GM19238 (cell line): ENCODE data around the gene BCL2L12.
"Not testable (repeated sequence)": the region's sequence is repeated elsewhere in the genome, so short reads cannot be mapped to it uniquely, and the experiment has no call there.

Experiments used
- DNase-seq: peaks from one replicate; pipeline ENCODE4 v3.0.0; 2011; ENCODE audit warnings: low spot score; ENCODE audit not compliant: insufficient read length

Gene BCL2L12

DNA sequence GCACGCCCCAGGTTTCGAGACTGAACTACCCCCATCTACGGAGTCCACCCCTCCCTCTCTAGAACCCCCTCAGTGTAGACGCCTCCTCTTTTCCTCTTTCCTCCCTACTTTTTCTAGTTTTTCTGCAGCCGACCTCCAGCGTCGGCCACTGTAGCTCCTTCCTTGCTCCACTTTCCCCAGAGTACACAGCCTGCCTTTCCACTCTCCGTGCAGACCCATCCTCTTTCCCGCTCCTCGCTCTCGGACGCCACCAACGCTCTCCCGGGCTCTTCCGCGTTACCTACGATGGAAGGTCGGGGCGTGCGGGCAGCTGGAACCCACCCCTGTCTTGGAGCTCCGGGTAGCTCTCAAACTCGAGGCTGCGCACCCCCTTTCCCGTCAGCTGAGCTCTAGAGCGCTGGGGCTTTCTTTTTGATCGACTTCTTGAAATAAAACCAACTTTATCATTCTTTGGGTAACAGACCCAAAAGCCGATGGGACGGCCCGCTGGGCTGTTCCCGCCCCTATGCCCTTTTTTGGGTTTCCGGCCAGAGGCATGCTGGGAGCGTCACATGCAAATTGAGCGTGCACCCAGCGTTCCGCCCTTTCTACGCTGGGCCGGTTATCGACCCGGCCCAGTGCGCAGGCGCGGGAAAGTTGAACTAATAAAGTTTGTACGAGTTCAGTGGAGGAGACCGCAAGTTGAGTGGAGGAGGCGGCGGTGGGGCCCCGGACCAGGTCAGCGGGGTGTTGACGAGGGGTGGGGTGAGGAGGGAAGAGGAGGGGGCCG, at the start of gene BCL2L12, which contains the start of gene IRF3:
BCL2L12 (plus strand) TSS at position 583 of the 769 bp plus-strand sequence. CDS start 760 bp downstream, outside the sequence.
IRF3 (minus strand) TSS at position 507 of the 769 bp plus-strand sequence. CDS start 1,019 bp downstream, outside the sequence.
- peak; percentile 99 for DNase-seq

- no peak for DNase-seq
These were observed 49.2 kb upstream of the BCL2L12 start for GRCh38 chr19:49616532-49616931.

GRCh38 chr19:49616945-49617344, 48.8 kb upstream of the BCL2L12 start:
- no peak for DNase-seq

- DNase-seq, result not testable (repeated sequence)
These were observed 47.9 kb upstream of the BCL2L12 start for GRCh38 chr19:49617860-49618259.

DNA sequence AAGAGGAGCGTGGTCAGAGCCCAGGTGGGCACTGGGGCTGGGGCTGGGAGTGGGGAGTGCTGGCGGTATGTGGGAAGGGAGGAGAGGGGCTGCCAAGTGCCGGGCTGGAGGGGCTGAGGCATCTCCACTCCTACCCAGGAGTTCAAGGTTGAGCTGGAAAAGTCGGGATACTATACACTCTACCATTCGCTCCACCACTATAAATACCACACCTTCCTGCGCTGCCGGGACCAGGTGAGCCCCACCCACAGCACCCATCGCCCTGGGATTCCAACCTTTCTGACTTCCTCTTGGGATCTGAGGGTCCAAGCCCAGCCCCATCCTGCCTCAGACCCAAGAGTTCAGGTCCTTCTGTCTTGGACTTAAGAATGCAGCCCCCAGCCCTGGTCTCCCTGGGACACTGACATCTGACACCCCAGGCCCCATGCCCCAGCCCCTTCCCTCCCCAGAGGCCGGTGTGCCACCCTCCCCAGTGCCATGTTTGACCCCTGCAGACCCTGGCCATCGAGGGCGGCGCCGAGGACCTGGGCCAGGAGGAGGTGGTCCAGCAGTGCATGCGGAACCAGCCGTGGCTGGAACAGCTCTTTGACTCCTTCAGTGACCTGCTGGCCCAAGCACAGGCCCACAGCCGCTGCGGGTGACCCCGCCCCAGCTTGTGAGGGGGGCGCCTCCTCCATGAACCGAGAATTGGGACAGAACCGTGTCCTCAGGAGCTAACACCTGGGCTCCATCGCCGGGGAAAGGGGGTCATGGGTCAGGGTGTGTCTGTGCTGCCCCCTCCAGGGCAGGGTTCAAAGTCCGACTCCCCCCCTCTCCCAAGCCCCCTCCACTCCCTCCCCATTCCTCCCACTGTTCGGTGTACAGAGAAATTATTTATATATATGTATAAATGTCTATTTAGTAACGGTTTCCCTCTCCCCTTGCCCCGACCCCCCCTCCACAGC, 40.5 kb upstream of the BCL2L12 start:
- no peak for DNase-seq

GRCh38 chr19:49626226-49626625, 39.5 kb upstream of the BCL2L12 start:
- DNase-seq, result no peak

- no peak for DNase-seq
These were observed 36.1 kb upstream of the BCL2L12 start for GRCh38 chr19:49629659-49630058.

- DNase-seq, result no peak
These were observed 34.6 kb upstream of the BCL2L12 start for GRCh38 chr19:49631014-49631588.

DNA sequence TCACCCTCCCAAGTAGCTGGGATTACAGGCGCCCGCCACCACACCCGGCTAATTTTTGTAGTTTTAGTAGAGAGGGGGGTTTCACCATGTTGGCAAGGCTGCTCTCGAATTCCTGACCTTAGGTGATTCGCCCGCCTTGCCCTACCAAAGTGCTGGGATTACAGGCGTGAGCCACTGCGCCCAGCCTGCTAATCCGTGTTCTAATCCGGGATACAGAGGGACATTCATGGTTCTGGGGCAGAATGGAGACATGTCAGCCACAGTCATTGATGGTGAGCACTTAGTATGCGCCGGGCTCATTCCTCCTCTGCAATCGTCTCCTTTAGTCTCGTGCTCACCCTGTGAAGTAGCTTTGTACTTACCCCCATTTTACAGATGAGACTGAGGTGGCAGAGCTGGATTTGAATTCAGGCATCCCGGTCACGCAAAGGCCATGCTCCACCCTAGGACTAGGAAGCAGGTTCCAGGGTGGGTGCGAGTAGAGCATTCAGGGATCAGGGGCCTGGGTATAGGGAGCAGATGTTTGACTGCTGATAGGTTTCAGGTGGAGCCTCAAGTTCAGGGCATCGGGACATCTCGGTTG, 34.0 kb upstream of the BCL2L12 start:
- DNase-seq, result no peak

GRCh38 chr19:49632576-49632975, 33.2 kb upstream of the BCL2L12 start:
- no peak for DNase-seq

DNA sequence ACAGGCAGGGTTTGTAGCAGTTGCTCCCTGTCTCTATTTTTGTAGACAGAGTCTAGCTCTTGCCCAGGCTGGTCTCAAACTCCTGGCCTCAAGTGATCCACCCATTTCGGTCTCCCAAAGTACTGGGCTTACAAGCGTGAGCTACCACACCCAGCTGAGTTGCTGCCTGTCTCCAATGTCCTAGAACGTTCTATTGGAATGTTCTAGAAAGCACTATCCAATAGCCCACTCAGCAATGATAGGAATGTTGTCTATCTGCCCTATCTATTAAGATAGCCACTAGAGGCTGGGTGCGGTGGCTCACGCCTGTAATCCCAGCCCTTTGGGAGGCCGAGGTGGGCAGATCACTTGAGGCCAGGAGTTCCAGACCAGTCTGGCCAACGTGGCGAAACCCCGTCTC, 32.5 kb upstream of the BCL2L12 start:
- not testable (repeated sequence) for DNase-seq

- DNase-seq, result no peak
These were observed 30.1 kb upstream of the BCL2L12 start for GRCh38 chr19:49635530-49636232.

- no peak for DNase-seq
These were observed 29.4 kb upstream of the BCL2L12 start for GRCh38 chr19:49636233-49636932.

- no peak for DNase-seq
These were observed 27.7 kb upstream of the BCL2L12 start for GRCh38 chr19:49637821-49638738.

GRCh38 chr19:49639401-49640112, 26.2 kb upstream of the BCL2L12 start:
- DNase-seq, result no peak

DNA sequence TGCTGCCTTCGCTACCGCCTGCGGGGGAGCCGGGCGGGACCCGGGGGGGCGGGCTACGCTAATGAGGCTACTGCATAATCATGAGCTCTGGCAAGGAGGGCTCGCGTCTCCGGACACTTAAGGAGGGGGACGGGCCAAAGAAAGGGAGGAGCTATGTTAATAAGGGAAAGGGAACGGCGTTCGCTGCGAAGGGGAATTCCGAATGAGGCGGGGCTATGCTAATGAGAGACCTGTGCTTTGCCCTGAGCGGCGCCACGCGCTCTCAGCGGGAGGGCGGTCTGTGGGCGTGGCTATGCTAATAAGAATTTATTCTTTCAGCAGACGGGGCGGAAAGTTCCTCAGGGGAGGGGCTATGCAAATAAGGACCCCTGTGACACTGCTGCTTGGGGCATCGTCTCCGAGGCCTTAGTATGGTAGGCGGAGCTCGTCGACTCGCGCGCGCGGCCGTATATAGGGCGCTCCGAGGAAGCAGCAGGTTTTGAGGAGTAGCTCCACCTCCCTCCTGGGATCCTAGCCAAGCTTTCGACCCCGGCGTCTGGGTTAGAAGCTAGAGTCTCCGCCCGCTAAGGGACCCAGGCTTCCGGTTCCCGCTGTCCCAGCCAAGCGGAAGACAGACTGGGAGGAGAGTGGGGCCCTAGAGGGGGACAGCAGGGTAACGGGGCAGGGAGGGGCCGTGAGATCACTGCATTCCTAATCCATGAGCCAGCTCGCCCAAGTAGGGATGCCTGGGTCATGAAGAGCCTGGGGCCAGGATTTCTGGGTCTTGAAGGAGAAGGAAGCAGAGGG, 25.4 kb upstream of the BCL2L12 start, which contains the start of gene RRAS:
RRAS (minus strand) TSS at position 31 of the 786 bp plus-strand sequence. CDS start 45 bp downstream, outside the sequence.
- DNase-seq, result peak; percentile 92
